ENCODE measurements around the gene PELI1.

Gene PELI1

GRCh38 chr2:64137567-64137966 is 6.7 kb downstream of the PELI1 start:
- Histone ChIP-seq H3K79me2 (ENCODE audit: insufficient read depth, low read depth) (peaks cover 98% of the 10 kb centered on the region), H4K20me1 (ENCODE audit: insufficient read depth) (no peaks in the 10 kb centered on the region), H3K27me3 (ENCODE audit: insufficient read depth, low read depth) (no peaks in the 10 kb centered on the region), H3K27ac (no peak overlapping the region), H3K4me2 (no peak overlapping the region), H3K36me3 (ENCODE audit: insufficient read depth) (no peaks in the 10 kb centered on the region; the same call in 1 of the 2 replicates), H3K4me1 (ENCODE audit: low read depth, poor library complexity, severe bottlenecking) (peaks cover 72% of the 10 kb centered on the region), H3K4me3 (IDR thresholded peaks at IDR 0.05; ENCODE audit: insufficient read depth, low read depth, low read length) (no peak overlapping the region), H3K9ac (no peak overlapping the region), H2AFZ (ENCODE audit: low read depth) (no peak overlapping the region)
- no peak for TF ChIP-seq CTCF (conservative IDR thresholded peaks at IDR 0.05; ENCODE audit: low read depth, low read length)

GRCh38 chr2:64135421-64135820 is 8.8 kb downstream of the PELI1 start:
- no peaks in the 10 kb centered on the region for H4K20me1 ChIP-seq (ENCODE audit: insufficient read depth)
- no peaks in the 10 kb centered on the region for H3K27me3 ChIP-seq (ENCODE audit: insufficient read depth, low read depth)
- H3K36me3 ChIP-seq (ENCODE audit: insufficient read depth) = no peaks in the 10 kb centered on the region; the same call in 1 of the 2 replicates
- no peak overlapping the region for H3K27ac ChIP-seq
- H3K4me1 ChIP-seq (ENCODE audit: low read depth, poor library complexity, severe bottlenecking) = peaks cover 69% of the 10 kb centered on the region
- no peak overlapping the region for H3K9ac ChIP-seq
- no peak overlapping the region for H3K4me3 ChIP-seq (IDR thresholded peaks at IDR 0.05; ENCODE audit: insufficient read depth, low read depth, low read length)
- TF ChIP-seq CTCF (conservative IDR thresholded peaks at IDR 0.05; ENCODE audit: low read depth, low read length) = no peak
- no peak overlapping the region for H3K4me2 ChIP-seq
- peaks cover 92% of the 10 kb centered on the region for H3K79me2 ChIP-seq (ENCODE audit: insufficient read depth, low read depth)
- H2AFZ ChIP-seq (ENCODE audit: low read depth) = no peak overlapping the region

- Histone ChIP-seq H3K4me1 (ENCODE audit: low read depth, poor library complexity, severe bottlenecking) (peaks cover 63% of the 10 kb centered on the region), H4K20me1 (ENCODE audit: insufficient read depth) (no peaks in the 10 kb centered on the region), H2AFZ (ENCODE audit: low read depth) (no peak overlapping the region), H3K4me2 (no peak overlapping the region), H3K79me2 (ENCODE audit: insufficient read depth, low read depth) (peaks cover 92% of the 10 kb centered on the region), H3K27me3 (ENCODE audit: insufficient read depth, low read depth) (no peaks in the 10 kb centered on the region), H3K27ac (no peak overlapping the region), H3K9ac (no peak overlapping the region), H3K36me3 (ENCODE audit: insufficient read depth) (no peaks in the 10 kb centered on the region; the same call in 1 of the 2 replicates), H3K4me3 (IDR thresholded peaks at IDR 0.05; ENCODE audit: insufficient read depth, low read depth, low read length) (no peak overlapping the region)
- no peak for TF ChIP-seq CTCF (conservative IDR thresholded peaks at IDR 0.05; ENCODE audit: low read depth, low read length)
These were observed 9.4 kb downstream of the PELI1 start for GRCh38 chr2:64134813-64135212.

GRCh38 chr2:64133828-64134227 is 10.4 kb downstream of the PELI1 start:
- Histone ChIP-seq H2AFZ (ENCODE audit: low read depth) (no peak overlapping the region), H3K27me3 (ENCODE audit: insufficient read depth, low read depth) (no peaks in the 10 kb centered on the region), H3K4me1 (ENCODE audit: low read depth, poor library complexity, severe bottlenecking) (peaks cover 62% of the 10 kb centered on the region), H3K79me2 (ENCODE audit: insufficient read depth, low read depth) (peaks cover 92% of the 10 kb centered on the region), H3K4me2 (no peak overlapping the region), H3K27ac (no peak overlapping the region), H3K9ac (no peak overlapping the region), H3K36me3 (ENCODE audit: insufficient read depth) (no peaks in the 10 kb centered on the region; the same call in 1 of the 2 replicates), H4K20me1 (ENCODE audit: insufficient read depth) (no peaks in the 10 kb centered on the region), H3K4me3 (IDR thresholded peaks at IDR 0.05; ENCODE audit: insufficient read depth, low read depth, low read length) (no peak overlapping the region)
- TF ChIP-seq CTCF (conservative IDR thresholded peaks at IDR 0.05; ENCODE audit: low read depth, low read length) = no peak
